GM06990 (cell line): Measurements from ENCODE around the gene YOD1.

Source experiments
- DNase-seq: peaks from one replicate; pipeline ENCODE4 v3.0.0-alpha.2; 2011; ENCODE audit not compliant: insufficient read length; ENCODE audit errors: extremely low read depth
- H3K27me3 ChIP-seq: replicated peaks from 2 replicates; pipeline ENCODE4 v1.6.0; 2011; ENCODE audit warnings: low read length; ENCODE audit not compliant: control insufficient read depth, insufficient read depth
- H3K36me3 ChIP-seq: 2 replicates; pipeline ENCODE4 v1.5.1; 2011; ENCODE audit warnings: low read length; ENCODE audit not compliant: control insufficient read depth, insufficient read depth
- H3K4me3 ChIP-seq: replicated peaks from 2 replicates; pipeline ENCODE4 v1.5.1; 2011; ENCODE audit warnings: low read depth, mild to moderate bottlenecking, control low read depth, low read length
- CTCF ChIP-seq: IDR thresholded peaks from 2 replicates; pipeline ENCODE4 v1.5.1; 2011; ENCODE audit warnings: low read length, control low read depth, mild to moderate bottlenecking, inconsistent platforms; ENCODE audit not compliant: insufficient read depth, poor library complexity, severe bottlenecking

Gene YOD1

GRCh38 chr1:207000651-207001291 is 50.2 kb downstream of the YOD1 start:
- Histone ChIP-seq H3K4me3 (no peak overlapping the region), H3K36me3 (no peaks in the 10 kb centered on the region), H3K27me3 (no peaks in the 10 kb centered on the region)
- no peak for TF ChIP-seq CTCF
- no peak for DNase-seq

- H3K36me3 ChIP-seq = no peaks in the 10 kb centered on the region
- H3K27me3 ChIP-seq = no peaks in the 10 kb centered on the region
- H3K4me3 ChIP-seq = no peak overlapping the region
- no peak for TF ChIP-seq CTCF
- DNase-seq = no peak
Observed at GRCh38 chr1:206998816-206999215, 52.2 kb downstream of the YOD1 start.
